T1000 (cell line): ENCODE data around the gene TMEM18.

ENCODE experiments used
- DNase-seq: peaks from one replicate; lab custom pipeline; 2025; ENCODE audit warnings: mixed read lengths; lab: John Stamatoyannopoulos, UW

Gene TMEM18

GRCh38 chr2:618422-618990 is 58.7 kb downstream of the TMEM18 start:
- DNase-seq, result no peak

- DNase-seq, result no peak
Measured at GRCh38 chr2:618005-618404, 59.2 kb downstream of the TMEM18 start.
